Measurements from ENCODE around the gene CDKL2. TPM values are rescaled to one million over a fixed set of nuclear protein-coding genes. Genes with fewer than 3 reads are reported as not detected.

Gene CDKL2
- total RNA-seq, 1 donor from 2014 or later, result 20.6 TPM

DNA sequence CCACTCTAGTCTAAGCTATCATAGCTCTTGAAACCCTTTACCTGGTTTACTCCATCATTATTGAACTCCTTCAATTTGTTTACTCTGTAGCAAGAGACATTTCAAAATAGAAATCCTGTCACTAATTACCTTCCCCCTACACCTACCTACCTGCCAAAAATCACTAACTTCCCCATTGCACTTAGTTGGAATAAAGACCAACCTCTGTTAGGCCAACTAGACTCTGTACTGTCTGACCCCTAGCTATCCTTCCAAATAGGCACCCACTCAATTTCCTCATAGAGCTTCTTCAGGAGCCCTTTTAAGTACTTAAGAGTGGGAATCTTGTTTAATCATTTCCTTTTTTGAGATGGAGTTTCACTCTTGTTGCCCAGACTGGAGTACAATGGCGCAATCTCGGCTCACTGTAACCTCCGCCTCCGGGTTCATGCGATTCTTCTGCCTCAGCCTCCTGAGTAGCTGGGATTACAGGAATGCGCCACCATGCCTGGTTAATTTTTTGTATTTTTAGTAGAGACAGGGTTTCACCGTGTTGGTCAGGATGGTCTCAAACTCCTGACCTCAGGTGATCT is 8.9 kb upstream of the CDKL2 start:
- Histone ChIP-seq H3K4me3 (no peak overlapping the region), H3K36me3 (peaks cover 4% of the 10 kb centered on the region), H3K27ac (peak overlapping the region; percentile 12), H3K9me3 (no peaks in the 10 kb centered on the region), H3K27me3 (no peaks in the 10 kb centered on the region), H3K4me1 (peaks cover 11% of the 10 kb centered on the region)
- TF ChIP-seq, protein P1, sequence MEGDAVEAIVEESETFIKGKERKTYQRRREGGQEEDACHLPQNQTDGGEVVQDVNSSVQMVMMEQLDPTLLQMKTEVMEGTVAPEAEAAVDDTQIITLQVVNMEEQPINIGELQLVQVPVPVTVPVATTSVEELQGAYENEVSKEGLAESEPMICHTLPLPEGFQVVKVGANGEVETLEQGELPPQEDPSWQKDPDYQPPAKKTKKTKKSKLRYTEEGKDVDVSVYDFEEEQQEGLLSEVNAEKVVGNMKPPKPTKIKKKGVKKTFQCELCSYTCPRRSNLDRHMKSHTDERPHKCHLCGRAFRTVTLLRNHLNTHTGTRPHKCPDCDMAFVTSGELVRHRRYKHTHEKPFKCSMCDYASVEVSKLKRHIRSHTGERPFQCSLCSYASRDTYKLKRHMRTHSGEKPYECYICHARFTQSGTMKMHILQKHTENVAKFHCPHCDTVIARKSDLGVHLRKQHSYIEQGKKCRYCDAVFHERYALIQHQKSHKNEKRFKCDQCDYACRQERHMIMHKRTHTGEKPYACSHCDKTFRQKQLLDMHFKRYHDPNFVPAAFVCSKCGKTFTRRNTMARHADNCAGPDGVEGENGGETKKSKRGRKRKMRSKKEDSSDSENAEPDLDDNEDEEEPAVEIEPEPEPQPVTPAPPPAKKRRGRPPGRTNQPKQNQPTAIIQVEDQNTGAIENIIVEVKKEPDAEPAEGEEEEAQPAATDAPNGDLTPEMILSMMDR (IDR thresholded peaks at IDR 0.05), result no peak
- intact Hi-C loops (cut with DNase I), result no loop called here
- DNase-seq (peak; percentile 81), ATAC-seq (peak; percentile 87)

DNA sequence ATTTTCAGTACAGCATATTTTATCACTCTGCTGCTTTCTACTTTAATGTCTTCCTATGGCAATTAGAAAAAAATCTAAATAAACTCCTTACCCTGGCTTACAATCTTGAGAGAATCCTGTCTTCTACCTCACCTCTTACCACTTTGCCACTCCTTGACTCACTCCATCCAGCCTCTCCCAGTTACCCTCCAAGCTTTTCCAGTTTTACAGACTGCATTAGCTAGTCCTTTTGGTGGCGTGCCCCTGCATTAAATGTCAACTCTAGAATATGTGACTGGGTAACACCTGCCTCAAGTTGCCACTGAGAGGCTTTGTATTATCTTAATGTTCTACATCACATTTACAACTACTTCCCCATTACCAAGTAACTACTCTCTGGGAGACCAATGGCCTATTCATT is 7.5 kb upstream of the CDKL2 start:
- TF ChIP-seq, protein P1 (IDR thresholded peaks at IDR 0.05), result no peak
- no peak for ATAC-seq
- no peaks in the 10 kb centered on the region for H3K9me3 ChIP-seq
- peaks cover 5% of the 10 kb centered on the region for H3K4me1 ChIP-seq
- no peaks in the 10 kb centered on the region for H3K36me3 ChIP-seq
- DNase-seq, result no peak
- H3K27ac ChIP-seq, result no peak overlapping the region
- H3K4me3 ChIP-seq, result no peak overlapping the region
- no peaks in the 10 kb centered on the region for H3K27me3 ChIP-seq
- intact Hi-C loops (cut with DNase I), result no loop called here

DNA sequence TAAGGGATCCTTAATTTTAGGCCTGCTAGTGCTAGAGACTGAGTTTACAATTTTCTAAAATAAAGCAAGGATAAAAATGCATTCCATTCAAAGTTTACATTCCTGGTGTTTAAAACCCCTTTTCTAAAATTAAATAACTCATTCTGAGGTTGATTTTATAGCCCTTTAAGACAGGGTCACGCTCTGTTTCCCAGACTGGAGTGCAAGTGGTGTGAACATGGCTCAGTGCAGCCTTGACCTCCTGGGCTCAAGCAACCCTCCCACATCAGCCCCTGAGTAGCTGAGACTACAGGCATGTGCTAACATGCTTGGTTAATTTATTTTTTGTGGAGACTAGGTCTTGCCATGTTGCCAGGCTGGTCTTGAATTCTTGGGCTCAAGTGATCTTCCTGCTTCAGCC is 6.8 kb upstream of the CDKL2 start:
- intact Hi-C loops (cut with DNase I), result no loop called here
- no peak for DNase-seq
- Histone ChIP-seq H3K4me3 (no peak overlapping the region), H3K27ac (no peak overlapping the region), H3K9me3 (no peaks in the 10 kb centered on the region), H3K27me3 (no peaks in the 10 kb centered on the region), H3K4me1 (peaks cover 5% of the 10 kb centered on the region), H3K36me3 (no peaks in the 10 kb centered on the region)
- TF ChIP-seq, protein P1 (IDR thresholded peaks at IDR 0.05), result no peak
- ATAC-seq, result no peak

DNA sequence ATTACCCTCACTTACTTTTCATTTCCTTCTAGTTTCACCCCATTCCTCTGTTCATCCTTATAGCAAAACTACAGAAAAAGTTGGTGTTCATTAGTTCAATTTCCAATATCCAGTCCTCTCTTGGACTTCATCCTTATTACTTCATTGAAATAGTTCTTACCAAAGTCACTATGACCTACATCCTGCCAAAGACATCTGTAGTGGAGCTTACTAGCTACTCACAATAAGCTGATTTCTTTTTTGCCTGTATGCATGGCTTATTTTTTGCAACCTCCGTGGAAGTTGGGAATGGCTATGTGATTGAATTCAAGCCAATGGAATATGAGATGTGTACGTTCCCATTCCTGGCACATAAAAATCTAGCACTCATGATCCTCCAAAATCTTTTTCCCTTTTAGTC is 4.6 kb upstream of the CDKL2 start:
- Histone ChIP-seq H3K27me3 (no peaks in the 10 kb centered on the region), H3K4me1 (peaks cover 5% of the 10 kb centered on the region), H3K4me3 (no peak overlapping the region), H3K27ac (no peak overlapping the region), H3K9me3 (no peaks in the 10 kb centered on the region), H3K36me3 (no peaks in the 10 kb centered on the region)
- TF ChIP-seq, protein P1 (IDR thresholded peaks at IDR 0.05), result no peak
- no peak for DNase-seq
- ATAC-seq, result no peak
- intact Hi-C loops (cut with DNase I), result no loop called here

DNA sequence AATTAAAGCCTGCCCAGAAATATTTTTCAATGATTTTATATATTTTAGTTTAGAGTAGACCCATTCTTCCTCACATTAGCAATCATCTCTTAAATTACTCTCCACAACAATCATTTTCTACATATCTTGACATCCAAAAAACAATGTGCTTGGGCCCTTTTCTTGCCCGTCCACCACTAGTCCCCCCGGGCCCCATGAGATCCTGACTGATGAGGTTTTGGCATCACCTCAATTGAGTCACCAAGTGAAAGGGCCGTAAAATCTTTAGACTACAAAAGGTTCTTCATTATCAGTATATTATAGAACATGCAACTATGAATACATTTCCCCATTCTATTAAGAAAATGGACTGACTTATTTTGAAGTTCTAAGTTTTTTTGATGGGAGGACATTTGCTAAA is 4.0 kb upstream of the CDKL2 start:
- no peaks in the 10 kb centered on the region for H3K4me1 ChIP-seq
- no peak overlapping the region for H3K4me3 ChIP-seq
- H3K36me3 ChIP-seq, result no peaks in the 10 kb centered on the region
- no peaks in the 10 kb centered on the region for H3K27me3 ChIP-seq
- TF ChIP-seq, protein P1 (IDR thresholded peaks at IDR 0.05), result no peak
- H3K27ac ChIP-seq, result no peak overlapping the region
- no peak for ATAC-seq
- intact Hi-C loops (cut with DNase I), result no loop called here
- no peak for DNase-seq
- no peaks in the 10 kb centered on the region for H3K9me3 ChIP-seq

DNA sequence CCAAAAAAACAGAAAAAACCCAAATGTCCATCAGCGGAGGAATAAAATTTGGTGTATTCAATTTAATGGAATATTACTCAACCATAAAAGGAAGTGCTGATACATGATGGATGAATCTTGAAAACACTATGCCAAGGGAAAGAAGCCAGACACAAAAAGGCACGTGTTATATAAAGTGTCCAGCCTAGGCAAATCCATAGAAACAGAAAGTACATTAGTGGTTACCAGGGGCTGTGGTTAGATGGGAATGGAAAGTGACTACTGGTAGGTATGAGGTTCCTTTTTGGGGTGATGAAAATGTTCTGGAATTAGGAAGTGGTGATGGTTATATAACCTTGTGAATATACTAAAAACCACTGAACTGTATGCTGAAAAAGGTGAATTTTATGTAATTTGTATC is 3.5 kb upstream of the CDKL2 start:
- no peak for ATAC-seq
- no peak overlapping the region for H3K4me3 ChIP-seq
- H3K36me3 ChIP-seq, result no peaks in the 10 kb centered on the region
- no peaks in the 10 kb centered on the region for H3K4me1 ChIP-seq
- no peak for DNase-seq
- no peaks in the 10 kb centered on the region for H3K27me3 ChIP-seq
- TF ChIP-seq, protein P1 (IDR thresholded peaks at IDR 0.05), result no peak
- intact Hi-C loops (cut with DNase I), result no loop called here
- H3K9me3 ChIP-seq, result no peaks in the 10 kb centered on the region
- no peak overlapping the region for H3K27ac ChIP-seq
